Measurements from ENCODE around the gene SLC35F3. TPM values are rescaled to one million over a fixed set of nuclear protein-coding genes. Genes with fewer than 3 reads are reported as not detected.

The SLC35F3 gene
- total and polyA plus RNA-seq, 2 experiments from 2014 or later, result 1.0 to 3.2 TPM

DNA sequence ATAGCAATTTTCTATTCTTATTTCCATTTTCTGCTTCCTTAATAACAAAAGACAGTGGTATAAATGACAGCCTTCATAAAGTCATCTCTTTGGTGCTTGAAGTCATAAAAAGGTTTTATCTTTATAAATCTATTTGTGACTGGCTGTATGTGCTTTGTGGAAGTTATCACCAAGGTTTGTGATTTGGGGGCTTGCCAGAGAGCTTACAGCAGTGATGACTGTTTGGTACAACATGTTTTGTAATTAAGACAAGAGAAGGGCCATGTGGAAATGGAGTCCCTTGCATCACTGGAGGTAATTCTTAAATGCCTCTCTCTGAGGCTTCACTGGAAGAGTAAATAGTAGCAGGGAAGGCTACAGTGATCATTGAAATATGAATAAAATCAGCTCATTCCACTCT, 2.7 kb downstream of the SLC35F3 start (continued):
- TF ChIP-seq ZNF462 (CRISPR knock-in tag; IDR thresholded peaks at IDR 0.05), result no peak

DNA sequence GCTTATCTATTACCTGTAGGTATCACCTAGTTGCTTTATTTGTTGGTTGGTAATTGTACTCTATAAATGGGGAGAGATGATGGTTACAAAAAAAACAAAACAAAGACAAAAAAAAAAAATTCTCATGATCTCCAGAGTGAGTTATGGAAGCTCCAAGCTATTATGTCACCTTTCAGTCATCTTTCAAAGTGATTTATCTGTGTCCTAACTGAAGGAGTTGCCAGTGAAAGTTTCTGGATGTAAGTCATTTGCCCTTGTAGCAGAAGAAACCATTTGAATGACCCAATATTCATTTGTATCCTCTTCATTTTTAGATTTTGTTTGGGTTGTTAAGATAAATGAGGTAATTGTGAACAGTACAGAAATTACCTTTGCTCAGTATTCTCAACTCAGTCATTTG, 3.6 kb downstream of the SLC35F3 start:
- Histone ChIP-seq H3F3A (replicated peaks; ENCODE audit: low read depth) (0 out of 2 replicates have a peak, but pooled peaks cover 2% of the 10 kb centered on the region), H3K9me2 (ENCODE audit: insufficient read depth) (no peaks in the 10 kb centered on the region), H3K27me3 (ENCODE audit: insufficient read depth) (peaks cover 40% of the 10 kb centered on the region), H4K20me1 (replicated peaks; ENCODE audit: insufficient read depth) (peaks cover 7% of the 10 kb centered on the region; the same call in 1 of the 2 replicates), H3K4me1 (ENCODE audit: insufficient read depth) (peaks cover 10% of the 10 kb centered on the region; the same call in 1 of the 2 replicates), H3K79me2 (replicated peaks; ENCODE audit: insufficient read depth) (no peaks in the 10 kb centered on the region), H3K4me2 (no peak overlapping the region), H2AFZ (no peak overlapping the region), H3K27ac (ENCODE audit: low read depth) (no peak overlapping the region), H3K36me3 (ENCODE audit: insufficient read depth) (peaks cover 3% of the 10 kb centered on the region), H3K4me3 (no peak overlapping the region)
- Mint-ChIP-seq H3K27me3 (ENCODE audit: insufficient read depth, low read depth, poor library complexity) (peaks cover 21% of the 10 kb centered on the region), H3K36me3 (ENCODE audit: low read depth) (peaks cover 2% of the 10 kb centered on the region; the same call in 1 of the 3 replicates), H3K9me3 (no peaks in the 10 kb centered on the region; the same call in 2 of the 3 replicates), H3K27ac (no peak overlapping the region), H3K4me1 (peaks cover 6% of the 10 kb centered on the region), H3K4me3 (no peak overlapping the region)
- TF ChIP-seq EZH2phosphoT487 (IDR thresholded peaks at IDR 0.05; ENCODE audit: unreplicated experiment), result no peak
- no peak for TF ChIP-seq ZNF331 (CRISPR knock-in tag; IDR thresholded peaks at IDR 0.05; ENCODE audit: low read depth)
- TF ChIP-seq STAT1 (IDR thresholded peaks at IDR 0.05; ENCODE audit: unreplicated experiment), result no peak
- TF ChIP-seq ZNF114 (CRISPR knock-in tag; IDR thresholded peaks at IDR 0.05), result no peak
- ATAC-seq (no peak), DNase-seq (ENCODE audit: low spot score) (no peak)
